PC-3 (cell line): ENCODE data around the gene DDX42. TPM values are rescaled to one million over a fixed set of nuclear protein-coding genes. Genes with fewer than 3 reads are reported as not detected.
A peak's percentile ranks its signal among the peaks of the same experiment; 100 is the strongest.

Source experiments
- ATAC-seq: fragments of 200-7000 bp; cut with Tn5 transposase; 2 replicates; pipeline ENCODE4 v1.9.1; 2020; ENCODE audit warnings: mild to moderate bottlenecking, moderate library complexity
- BruUV-seq: library from RNA; stranded (reverse); fragments of 400-500 nt; replicated peaks from 2 replicates; lab custom pipeline; 2021; lab: Mats Ljungman, UMichigan
- CTCF ChIA-PET: fragments of 300-600 bp; sonication (Branson Sonifier 250); formaldehyde crosslinking; loops from one replicate; lab custom pipeline; 2022; ENCODE audit warnings: antibody characterized with exemption; lab: Charles Lee
- POLR2A ChIA-PET: fragments of 300-600 bp; sonication (Branson Sonifier 250); formaldehyde crosslinking; loops from one replicate; lab custom pipeline; 2022; ENCODE audit warnings: antibody characterized with exemption; ENCODE audit not compliant: unreplicated experiment; lab: Charles Lee
- DNase-seq: peaks from one replicate; pipeline ENCODE4 v3.0.0-alpha.2; 2015
- H2AFZ ChIP-seq: fragments of 300-600 bp; sonication (generic); 2 replicates; pipeline ENCODE4 v1.6.0; 2016; ENCODE audit warnings: antibody characterized with exemption, low read length
- H3F3A ChIP-seq: fragments of 300-600 bp; sonication (generic); one replicate; pipeline ENCODE4 v1.6.0; 2017; ENCODE audit warnings: antibody characterized with exemption, low read length, control low read depth, mild to moderate bottlenecking; ENCODE audit not compliant: unreplicated experiment
- H3K27ac ChIP-seq: fragments of 300-600 bp; sonication (generic); 2 replicates; pipeline ENCODE4 v1.5.1; 2016; ENCODE audit warnings: mild to moderate bottlenecking, low read length
- H3K27me3 ChIP-seq: fragments of 300-600 bp; sonication (generic); 2 replicates; pipeline ENCODE4 v1.6.1; 2016; ENCODE audit warnings: low read length, mixed read lengths
- H3K36me3 ChIP-seq: fragments of 300-600 bp; sonication (generic); 2 replicates; pipeline ENCODE4 v1.6.1; 2016; ENCODE audit warnings: low read depth, mixed run types, low read length, mixed read lengths
- H3K4me1 ChIP-seq: fragments of 300-600 bp; sonication (generic); 2 replicates; pipeline ENCODE4 v1.5.1; 2016; ENCODE audit warnings: low read length; ENCODE audit not compliant: insufficient read depth
- H3K4me2 ChIP-seq: fragments of 300-600 bp; sonication (generic); 2 replicates; pipeline ENCODE4 v1.6.0; 2016; ENCODE audit warnings: low read length
- H3K4me3 ChIP-seq: fragments of 300-600 bp; sonication (generic); 2 replicates; pipeline ENCODE4 v1.5.1; 2016; ENCODE audit warnings: mild to moderate bottlenecking, low read length, mixed read lengths
- H3K79me2 ChIP-seq: fragments of 300-600 bp; sonication (generic); 2 replicates; pipeline ENCODE4 v1.6.1; 2017; ENCODE audit warnings: low read length, mixed read lengths
- H3K9ac ChIP-seq: fragments of 300-600 bp; sonication (generic); 2 replicates; pipeline ENCODE4 v1.6.0; 2016; ENCODE audit warnings: mild to moderate bottlenecking, low read length
- H3K9me2 ChIP-seq: fragments of 300-600 bp; sonication (generic); replicated peaks from 2 replicates; pipeline ENCODE4 v1.6.1; 2016; ENCODE audit warnings: mixed run types, low read length, mixed read lengths
- H3K9me3 ChIP-seq: fragments of 300-600 bp; sonication (generic); 2 replicates; pipeline ENCODE4 v1.6.1; 2016; ENCODE audit warnings: low read length, mixed read lengths
- H4K20me1 ChIP-seq: fragments of 300-600 bp; sonication (generic); 2 replicates; pipeline ENCODE4 v1.6.1; 2016; ENCODE audit warnings: low read length, mixed read lengths
- EZH2 ChIP-seq: fragments of 300-600 bp; sonication (generic); IDR thresholded peaks from one replicate; pipeline ENCODE4 v1.6.1; 2017; ENCODE audit warnings: antibody characterized with exemption, mild to moderate bottlenecking, low read length; ENCODE audit not compliant: unreplicated experiment
- EZH2phosphoT487 ChIP-seq: fragments of 300-600 bp; sonication (generic); IDR thresholded peaks from 2 replicates; pipeline ENCODE4 v1.6.1; 2018; ENCODE audit warnings: mild to moderate bottlenecking, antibody characterized with exemption, low read length, borderline replicate concordance
- intact Hi-C: fragments of 100-400 bp; cut with micrococcal nuclease; formaldehyde crosslinking; loops from 2 replicates; pipeline ENCODE4 v1.9.0; 2023
- total RNA-seq: library from RNA; depleted of rRNA; stranded (reverse); fragments of >200 nt; gene quantifications from 2 replicates; pipeline ENCODE4 v1.2.3, GENCODE V29; 2014
- TF ChIP-seq, protein P1 (sequence below): fragments of 300-600 bp; sonication (generic); conservative IDR thresholded peaks from 2 replicates; pipeline ENCODE4 v1.5.1; 2017; ENCODE audit warnings: antibody characterized with exemption, low read depth, mild to moderate bottlenecking, low read length

The DDX42 gene
- total RNA-seq, 1 experiment from 2014 or later, result 72.4 TPM

DNA sequence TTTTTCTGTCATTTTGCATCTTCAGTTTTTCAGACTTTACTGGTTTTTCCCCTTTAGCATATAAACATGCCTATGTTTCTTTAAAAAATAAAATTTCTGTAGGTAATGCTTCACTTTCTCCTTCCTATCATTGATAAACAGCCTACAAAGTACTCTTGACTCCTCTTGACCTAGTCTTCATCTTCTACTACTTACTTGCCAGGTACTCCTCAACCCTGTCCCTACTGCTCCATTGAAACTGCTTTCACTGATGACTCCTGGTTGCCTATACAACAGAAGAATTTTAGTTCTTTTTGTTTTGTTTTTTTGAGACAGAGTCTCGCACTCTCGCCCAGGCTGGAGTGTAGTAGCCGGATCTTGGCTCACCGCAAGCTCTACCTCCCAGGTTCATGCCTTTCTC, 7.0 kb downstream of the DDX42 start:
- Histone ChIP-seq H3F3A (peaks cover 4% of the 10 kb centered on the region), H3K9me2 (no peaks in the 10 kb centered on the region), H2AFZ (no peak overlapping the region), H3K79me2 (peaks cover 99% of the 10 kb centered on the region), H3K4me2 (peak overlapping the region; percentile 69), H3K4me3 (peak overlapping the region; percentile 37), H3K36me3 (peaks cover 36% of the 10 kb centered on the region), H3K9ac (no peak overlapping the region), H4K20me1 (peaks cover 82% of the 10 kb centered on the region), H3K4me1 (peaks cover 88% of the 10 kb centered on the region), H3K9me3 (no peaks in the 10 kb centered on the region), H3K27ac (peak overlapping the region; percentile 61), H3K27me3 (no peaks in the 10 kb centered on the region)
- BruUV-seq, result no TSS peak
- DNase-seq (no peak), ATAC-seq (no peak)
- CTCF ChIA-PET, result no interaction called here
- intact Hi-C loops, result no loop called here
- POLR2A ChIA-PET, result interaction anchor here (0.6 kb wide), 2 partner anchors 46 to 296 kb away, joined by 3 to 5 read pairs; partner anchors contain the start of gene PSMC5
- TF ChIP-seq, protein P1, sequence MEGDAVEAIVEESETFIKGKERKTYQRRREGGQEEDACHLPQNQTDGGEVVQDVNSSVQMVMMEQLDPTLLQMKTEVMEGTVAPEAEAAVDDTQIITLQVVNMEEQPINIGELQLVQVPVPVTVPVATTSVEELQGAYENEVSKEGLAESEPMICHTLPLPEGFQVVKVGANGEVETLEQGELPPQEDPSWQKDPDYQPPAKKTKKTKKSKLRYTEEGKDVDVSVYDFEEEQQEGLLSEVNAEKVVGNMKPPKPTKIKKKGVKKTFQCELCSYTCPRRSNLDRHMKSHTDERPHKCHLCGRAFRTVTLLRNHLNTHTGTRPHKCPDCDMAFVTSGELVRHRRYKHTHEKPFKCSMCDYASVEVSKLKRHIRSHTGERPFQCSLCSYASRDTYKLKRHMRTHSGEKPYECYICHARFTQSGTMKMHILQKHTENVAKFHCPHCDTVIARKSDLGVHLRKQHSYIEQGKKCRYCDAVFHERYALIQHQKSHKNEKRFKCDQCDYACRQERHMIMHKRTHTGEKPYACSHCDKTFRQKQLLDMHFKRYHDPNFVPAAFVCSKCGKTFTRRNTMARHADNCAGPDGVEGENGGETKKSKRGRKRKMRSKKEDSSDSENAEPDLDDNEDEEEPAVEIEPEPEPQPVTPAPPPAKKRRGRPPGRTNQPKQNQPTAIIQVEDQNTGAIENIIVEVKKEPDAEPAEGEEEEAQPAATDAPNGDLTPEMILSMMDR, result no peak
- TF ChIP-seq EZH2phosphoT487 (no peak), EZH2 (no peak)

DNA sequence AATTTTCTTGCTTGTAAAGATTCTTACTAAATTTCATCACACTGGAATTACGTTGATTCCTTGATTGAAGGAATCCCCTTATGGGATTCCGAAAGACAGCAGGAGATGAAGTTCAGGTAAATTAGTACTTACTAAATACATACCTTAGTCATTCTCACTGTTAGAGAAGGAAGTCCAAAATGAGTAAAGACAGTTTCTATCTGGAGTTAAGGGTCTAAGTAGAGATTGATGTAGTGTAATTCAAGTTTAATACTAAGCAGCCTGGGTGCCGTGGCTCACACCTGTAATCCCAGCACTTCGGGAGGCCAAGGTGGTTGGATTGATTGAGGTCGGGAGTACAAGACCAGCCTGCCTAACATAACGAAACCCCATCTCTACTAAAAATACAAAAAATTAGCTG, 9.6 kb downstream of the DDX42 start:
- intact Hi-C loops, result no loop called here
- Histone ChIP-seq H3K9me3 (no peaks in the 10 kb centered on the region), H3K4me2 (no peak overlapping the region; the same call in 1 of the 2 replicates), H3K9ac (no peak overlapping the region), H3K27ac (no peak overlapping the region), H3K4me1 (peaks cover 78% of the 10 kb centered on the region), H3K27me3 (no peaks in the 10 kb centered on the region), H3K4me3 (no peak overlapping the region), H3K36me3 (peaks cover 41% of the 10 kb centered on the region), H4K20me1 (peaks cover 65% of the 10 kb centered on the region), H3K79me2 (peaks cover 99% of the 10 kb centered on the region), H3K9me2 (no peaks in the 10 kb centered on the region), H3F3A (peaks cover 4% of the 10 kb centered on the region), H2AFZ (no peak overlapping the region)
- BruUV-seq, result no TSS peak
- ChIA-PET CTCF (interaction anchor here (0.6 to 0.7 kb wide), 2 partner anchors 58 to 722 kb away, joined by 3 to 4 read pairs; no protein-coding TSS in a partner anchor), POLR2A (interaction anchor here (0.6 kb wide), 1 partner anchor 181 kb away, joined by 6 read pairs; no protein-coding TSS in a partner anchor)
- TF ChIP-seq EZH2phosphoT487, result no peak
- ATAC-seq (no peak), DNase-seq (no peak)

DNA sequence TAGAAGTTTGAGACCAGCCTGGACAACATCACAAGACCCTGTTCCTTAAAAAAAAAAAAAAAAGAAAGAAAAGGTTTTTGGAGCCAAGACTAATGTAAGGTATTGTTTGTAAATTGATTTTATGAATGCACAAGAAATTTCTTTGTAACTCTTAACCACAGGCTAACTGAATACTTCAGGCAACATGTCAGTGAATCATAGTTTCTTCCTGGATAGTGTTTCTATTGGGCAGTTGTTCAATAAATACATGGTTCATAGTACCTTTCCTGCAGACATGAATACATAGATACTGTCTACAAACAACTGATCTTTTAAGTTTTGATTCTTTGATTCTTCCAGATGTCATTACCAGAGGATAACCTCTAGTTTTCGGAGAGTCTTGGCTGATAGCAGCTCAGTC, 11.6 kb downstream of the DDX42 start:
- Histone ChIP-seq H3K4me2 (peak overlapping the region; percentile 11), H3K9me2 (no peaks in the 10 kb centered on the region), H3F3A (peaks cover 4% of the 10 kb centered on the region), H4K20me1 (peaks cover 51% of the 10 kb centered on the region), H3K4me3 (no peak overlapping the region), H3K4me1 (peaks cover 59% of the 10 kb centered on the region), H3K9ac (no peak overlapping the region), H3K36me3 (peaks cover 53% of the 10 kb centered on the region), H3K27me3 (no peaks in the 10 kb centered on the region), H3K79me2 (peaks cover 96% of the 10 kb centered on the region), H3K27ac (peak overlapping the region; percentile 49), H3K9me3 (no peaks in the 10 kb centered on the region), H2AFZ (no peak overlapping the region)
- intact Hi-C loops, result loop anchor here (1.0 kb wide), 1 partner anchor 12 kb away; the partner anchor contains the start of gene CCDC47
- CTCF ChIA-PET, result no interaction called here
- peak; percentile 78 for ATAC-seq
- peak; percentile 82 for DNase-seq
- POLR2A ChIA-PET, result no interaction called here
- BruUV-seq, result no TSS peak
- TF ChIP-seq EZH2phosphoT487 (no peak), EZH2 (no peak)
- TF ChIP-seq, protein P1, result no peak
